HG02678 (cell line): Measurements from ENCODE around the gene WBP2NL.

Experiments
- ATAC-seq: cut with Tn5 transposase; IDR thresholded peaks from one replicate; pipeline ENCODE4 v1.9.1; 2021; ENCODE audit warnings: mild to moderate bottlenecking, moderate library complexity; ENCODE audit not compliant: unreplicated experiment

The WBP2NL gene

DNA sequence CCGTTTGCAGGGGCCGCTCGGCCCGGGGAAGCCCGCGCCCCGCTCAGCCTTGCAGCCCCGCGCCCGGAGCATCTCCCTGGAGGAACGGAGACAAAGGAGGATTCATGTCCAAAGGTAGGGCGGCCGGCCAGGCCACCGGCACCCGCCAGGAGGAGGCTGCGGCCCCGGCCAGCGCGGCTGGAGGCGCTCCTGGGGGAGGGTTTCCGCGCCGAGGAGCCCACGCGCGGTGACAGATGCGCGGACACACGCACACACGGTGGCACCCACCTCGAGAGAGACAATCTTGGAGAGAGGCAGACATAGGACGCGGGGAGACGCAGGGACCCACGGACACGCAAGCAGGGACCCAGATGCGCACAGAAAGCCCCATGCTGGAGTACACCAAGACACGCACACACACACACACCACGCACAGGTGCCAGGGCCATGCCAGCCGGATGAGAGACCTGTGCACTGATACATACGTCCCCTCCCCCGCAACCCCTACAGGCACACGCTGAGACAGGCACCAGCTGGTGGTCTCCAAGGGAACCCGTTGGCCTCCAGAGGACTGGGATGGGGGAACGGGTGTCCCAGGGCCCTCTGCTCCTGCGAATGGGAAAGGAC lies 21.5 kb upstream of the WBP2NL start:
- ATAC-seq, result no peak

DNA sequence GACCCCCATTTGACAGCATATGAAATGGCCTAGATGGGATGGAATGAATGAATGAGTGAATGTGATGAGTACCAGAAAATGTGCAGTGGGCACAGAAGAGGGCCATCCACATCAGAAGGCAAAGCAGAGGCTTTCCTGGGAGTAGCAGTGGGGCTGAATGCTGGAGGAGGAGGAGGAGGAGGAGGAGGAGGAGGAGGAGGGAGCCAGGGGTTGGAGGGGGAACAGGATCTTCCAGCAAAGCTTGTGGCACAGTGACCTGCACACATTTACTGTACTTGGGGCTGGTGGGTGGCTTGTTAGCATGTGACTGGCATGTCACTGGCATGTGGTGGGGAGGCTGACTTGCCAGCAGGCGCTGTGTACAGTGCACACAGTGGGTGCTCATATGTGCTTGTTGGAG lies 19.9 kb upstream of the WBP2NL start:
- no peak for ATAC-seq

DNA sequence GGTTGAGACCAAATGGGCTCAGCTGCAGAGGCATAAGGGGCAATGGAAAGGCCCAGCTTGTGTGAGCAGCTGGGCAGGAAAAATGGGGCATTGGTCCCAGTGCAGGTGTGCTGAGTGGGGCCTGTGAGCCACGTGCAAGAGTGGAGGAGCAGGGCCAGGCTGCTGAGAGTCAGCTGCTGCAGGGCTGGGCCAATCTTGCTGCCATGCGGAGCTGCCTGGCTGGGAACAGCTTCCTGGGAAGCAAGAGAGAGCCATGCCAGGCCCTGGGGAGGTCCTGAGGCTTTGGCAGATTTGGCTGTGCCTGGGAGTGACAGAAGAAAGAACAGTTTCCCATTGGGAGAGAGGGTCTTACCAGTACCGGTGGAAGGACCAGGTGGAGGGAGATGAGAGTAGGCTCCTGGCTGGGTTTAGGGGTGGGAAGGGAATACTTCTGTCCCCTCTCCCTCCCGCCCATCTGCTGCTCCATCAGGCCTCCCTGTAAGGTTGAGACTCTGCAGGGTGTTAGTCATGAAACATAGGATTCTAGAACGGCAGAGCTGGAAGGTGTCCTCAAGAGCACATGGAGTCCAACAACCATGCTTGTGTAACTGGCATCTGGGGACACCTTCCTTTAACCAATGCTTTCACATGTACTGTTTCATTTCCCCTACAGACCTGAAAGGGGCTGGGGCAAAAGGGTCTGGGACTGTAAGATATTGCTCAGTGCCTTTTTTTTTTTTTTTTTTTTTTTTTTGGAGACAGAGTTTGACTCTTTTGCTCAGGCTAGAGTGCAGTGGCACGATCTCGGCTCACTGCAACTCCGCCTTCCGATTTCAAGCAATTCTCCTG lies 19.0 kb upstream of the WBP2NL start:
- ATAC-seq, result no peak

DNA sequence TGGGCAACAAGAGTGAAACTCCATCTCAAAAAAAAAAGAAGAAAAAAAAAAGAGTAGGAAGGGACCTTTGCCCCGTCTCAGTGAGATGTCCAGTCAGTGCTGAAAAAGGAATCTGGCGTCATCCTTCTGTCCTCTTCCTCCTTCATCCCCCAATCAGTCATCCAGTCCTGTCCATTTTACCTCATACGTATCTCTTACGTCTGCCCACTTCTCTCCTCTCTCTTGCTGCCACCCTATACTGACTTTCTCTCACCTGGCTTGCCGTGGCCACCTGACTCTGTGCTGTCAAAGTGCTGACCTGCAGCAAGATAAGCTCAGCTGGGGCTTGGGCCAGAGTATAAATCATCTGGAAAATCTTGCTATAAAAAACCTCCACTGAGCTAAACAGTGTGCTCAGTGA lies 15.7 kb upstream of the WBP2NL start:
- ATAC-seq, result no peak

DNA sequence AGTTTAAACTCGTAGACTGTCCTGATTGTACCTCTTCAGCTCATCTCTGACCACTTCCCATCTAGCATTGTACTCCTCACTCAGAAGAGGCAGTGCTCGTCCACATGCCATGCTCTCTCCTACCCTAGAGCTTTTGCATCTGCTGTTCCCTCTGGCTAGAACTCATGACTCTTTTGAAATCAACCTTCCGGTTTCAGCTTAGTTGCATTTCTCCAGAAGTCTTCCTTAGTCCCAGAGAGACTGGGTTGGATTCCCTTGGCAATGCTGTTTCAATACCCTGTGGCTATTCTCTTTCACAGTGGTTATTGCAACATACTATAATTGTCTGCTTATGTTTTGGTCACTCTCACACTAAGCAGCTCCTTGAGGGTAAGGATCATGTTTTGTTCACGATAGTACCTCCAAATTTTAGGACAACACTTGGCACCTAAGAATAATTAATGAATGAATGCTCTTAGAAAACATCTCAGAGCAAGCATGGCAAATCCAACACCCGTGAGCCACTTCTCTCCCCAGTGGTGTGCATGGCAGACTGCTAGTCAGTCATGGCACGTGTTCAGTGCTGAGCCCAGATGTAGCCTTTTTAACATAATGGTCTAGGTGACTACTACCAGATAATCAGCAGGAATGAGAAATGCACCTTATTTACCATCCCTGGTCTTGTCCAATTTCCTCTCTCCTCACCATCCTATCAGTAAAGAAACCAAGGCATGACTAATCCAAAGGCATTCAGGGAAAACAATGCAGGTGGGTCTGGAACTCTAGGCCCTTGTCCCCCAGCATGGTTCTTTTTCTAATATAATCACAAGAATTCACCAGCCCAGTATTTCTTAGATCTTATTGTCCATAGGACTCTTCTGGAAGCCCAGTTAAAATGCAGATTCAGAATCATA lies 14.8 kb upstream of the WBP2NL start:
- ATAC-seq, result no peak

DNA sequence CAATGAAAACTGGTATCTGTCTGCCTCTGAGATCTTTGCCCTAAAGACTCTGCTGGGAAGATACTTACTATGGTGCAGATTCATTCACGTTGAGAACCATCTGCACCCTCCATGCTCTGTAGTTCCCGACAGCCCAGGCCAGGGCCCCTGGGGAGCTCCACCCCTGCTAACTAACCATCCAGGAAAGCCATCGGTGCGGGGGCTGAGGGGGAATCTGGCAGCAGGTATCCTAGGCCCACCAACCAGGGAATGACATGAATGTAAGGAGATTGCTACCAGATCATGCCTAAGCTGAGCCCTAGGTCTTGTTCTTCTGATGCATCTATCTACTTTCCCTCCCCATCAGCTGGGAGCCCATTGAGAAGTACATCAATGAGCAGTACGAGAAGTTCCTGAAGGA lies 11.3 kb upstream of the WBP2NL start:
- ATAC-seq, result no peak

DNA sequence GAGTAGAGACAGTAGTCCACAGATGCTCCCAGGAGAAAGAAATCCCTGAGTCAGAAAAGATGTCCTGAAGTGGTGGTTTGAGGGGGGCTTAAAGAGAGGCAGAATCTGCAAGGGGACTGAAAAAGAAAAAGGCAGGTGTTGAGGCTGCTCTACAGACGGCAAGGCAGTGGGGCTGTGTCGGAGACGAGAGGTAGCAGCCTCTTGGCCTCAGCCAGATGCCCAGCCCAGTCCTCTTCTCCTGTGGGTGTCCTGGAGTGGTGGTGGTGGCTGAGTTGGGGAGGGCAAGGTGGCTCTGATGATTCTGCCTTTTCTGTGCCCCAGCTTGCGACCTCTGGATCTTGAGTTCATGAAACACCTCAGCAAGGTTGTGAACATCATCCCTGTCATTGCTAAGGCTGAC lies 9.3 kb upstream of the WBP2NL start:
- no peak for ATAC-seq

DNA sequence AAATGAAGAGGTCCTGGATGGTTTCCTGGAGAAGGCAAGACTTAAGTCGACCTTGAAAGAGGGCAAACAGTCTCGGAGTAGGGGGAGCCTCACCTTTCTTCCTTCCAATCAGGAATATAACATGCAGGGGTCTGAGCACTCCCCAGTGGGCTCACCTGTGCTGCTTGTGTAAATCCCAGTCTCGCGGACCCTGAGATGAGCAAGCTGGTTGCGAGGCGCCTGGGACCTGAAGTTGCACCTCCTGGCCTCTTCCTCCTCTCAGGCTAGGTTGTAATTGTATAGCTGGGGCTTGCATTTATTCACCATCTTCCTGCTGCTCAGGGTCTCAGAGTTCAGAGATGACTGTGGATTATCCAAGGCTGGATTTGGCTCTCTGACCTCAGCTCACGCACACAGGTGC lies 7.5 kb upstream of the WBP2NL start:
- no peak for ATAC-seq

DNA sequence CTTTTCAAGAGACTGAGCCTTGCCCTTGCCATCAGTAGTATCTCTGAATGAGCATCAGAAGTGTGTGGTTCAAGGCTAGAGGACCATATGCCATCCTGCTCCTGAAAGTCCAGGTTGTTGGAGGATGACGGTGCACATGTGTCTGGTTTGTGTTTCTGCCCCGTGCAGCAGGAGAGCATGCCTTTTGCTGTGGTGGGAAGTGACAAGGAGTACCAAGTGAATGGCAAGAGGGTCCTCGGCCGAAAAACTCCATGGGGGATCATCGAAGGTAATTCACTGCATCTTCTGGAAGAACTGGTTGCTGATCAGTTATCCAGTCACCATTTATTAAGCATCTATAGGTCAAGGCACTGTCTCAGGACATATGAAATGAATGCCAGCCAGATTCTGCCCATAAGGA lies 6.1 kb upstream of the WBP2NL start:
- ATAC-seq, result no peak

DNA sequence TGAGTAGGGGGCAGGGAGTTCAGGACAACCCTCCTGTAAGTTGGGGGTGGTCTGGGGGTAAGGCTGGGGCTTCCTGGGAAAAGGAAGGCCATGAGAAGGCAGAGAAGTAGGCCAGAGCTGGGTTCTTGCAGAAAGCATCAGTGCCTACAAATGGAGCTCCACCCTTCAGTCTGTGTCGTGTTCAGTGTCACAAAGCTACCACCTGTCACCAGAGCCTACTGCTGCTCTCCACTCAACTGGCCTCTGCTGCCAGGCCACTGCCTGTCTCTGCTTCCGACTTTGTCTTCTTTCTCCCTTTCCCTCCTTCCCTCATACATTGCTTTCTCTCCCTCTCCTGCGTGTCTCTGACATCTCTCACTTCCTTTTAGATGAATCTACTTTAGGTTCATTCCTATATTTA lies 3.4 kb upstream of the WBP2NL start:
- no peak for ATAC-seq

DNA sequence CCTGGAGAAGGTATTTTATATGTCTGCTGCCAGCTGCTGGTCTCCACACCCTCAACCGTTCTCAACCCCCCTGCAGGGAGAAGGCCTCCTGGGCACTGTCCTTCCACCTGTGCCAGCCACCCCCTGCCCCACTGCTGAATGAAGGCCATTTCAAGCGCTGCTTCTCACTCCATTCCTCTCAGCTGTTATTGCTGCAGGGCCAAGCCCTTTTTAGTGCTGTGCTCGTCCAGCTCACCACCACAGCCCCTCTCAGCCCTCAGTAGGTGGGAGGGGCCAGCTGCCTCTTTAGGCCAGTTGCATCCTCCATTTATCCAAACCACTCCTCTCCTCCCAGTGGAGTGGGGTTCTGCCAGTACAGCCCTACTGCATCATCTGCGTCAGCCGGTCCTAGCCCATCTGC lies 1.8 kb upstream of the WBP2NL start:
- ATAC-seq, result no peak

DNA sequence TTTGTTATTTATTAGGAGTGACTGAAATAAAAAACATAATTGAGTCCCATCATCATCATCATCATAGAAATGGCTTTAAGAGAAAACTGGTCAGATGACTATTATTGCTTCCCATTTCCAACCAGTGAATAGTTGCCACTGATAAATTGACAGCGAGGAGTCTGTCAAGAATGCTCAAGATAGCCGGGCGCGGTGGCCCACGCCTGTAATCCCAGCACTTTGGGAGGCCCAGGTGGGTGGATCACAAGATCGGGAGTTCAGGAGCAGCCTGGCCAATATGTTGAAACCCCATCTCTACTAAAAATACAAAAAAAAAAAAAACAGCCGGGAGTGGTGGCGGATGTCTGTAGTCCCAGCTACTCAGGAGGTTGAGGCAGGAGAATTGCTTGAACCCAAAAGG lies 1.9 kb downstream of the WBP2NL start:
- ATAC-seq, result no peak

DNA sequence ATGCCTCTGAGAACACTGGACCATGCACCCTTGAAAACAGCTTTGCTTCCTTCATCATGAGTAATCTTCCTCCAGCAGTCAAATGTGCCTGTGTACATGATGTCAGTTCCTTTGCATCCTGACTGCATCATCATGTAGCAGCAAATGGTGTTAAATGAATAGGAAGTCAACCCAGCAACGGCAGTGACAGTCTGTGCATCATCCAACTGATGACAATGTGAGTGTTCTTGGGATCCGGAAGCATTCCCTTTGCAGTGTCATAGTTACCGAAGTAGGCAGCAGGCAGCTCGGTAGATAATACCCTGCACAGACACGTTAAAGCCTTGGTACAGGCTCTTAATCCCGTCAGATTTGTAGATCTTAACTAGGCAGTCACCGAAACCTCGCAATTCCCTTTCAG lies 2.5 kb downstream of the WBP2NL start:
- no peak for ATAC-seq

DNA sequence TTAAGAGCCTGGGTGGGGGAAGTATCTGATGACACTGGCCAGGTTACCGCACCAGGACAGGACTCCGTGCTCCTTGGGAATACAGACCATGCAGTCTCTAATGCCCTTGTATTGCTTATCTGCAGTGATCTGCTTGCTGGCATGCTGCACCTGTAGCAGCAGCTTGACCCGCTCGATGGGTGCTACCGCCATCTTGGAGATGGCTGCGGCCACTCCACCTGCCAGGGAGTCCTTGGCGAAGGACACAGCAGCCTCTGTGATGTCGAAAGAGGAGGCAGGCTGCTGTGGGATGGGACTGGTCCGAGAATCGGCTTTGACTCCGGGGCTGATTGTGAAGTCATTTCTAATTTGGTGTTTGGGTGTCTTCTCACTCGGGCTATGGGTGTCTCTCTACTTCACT lies 3.1 kb downstream of the WBP2NL start:
- no peak for ATAC-seq

DNA sequence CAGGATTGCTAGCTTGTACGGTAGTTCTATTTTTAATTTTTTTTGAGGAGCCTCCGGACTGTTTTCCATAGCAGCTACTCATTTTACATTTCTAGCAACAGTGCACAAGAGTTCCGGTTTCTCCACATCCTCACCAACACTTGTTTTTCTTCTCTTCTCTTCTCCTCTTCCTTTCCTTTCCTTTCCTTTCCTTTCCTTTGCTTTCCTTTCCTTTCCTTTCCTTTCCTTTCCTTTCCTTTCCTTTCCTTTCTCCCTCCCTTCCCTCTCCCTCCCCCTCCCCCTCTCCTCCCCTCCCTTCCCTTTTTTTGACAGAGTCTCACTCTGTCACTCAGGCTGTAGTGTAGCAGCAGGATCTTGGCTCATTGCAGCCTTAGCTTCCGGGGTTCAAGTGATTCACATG lies 9.3 kb downstream of the WBP2NL start:
- no peak for ATAC-seq

DNA sequence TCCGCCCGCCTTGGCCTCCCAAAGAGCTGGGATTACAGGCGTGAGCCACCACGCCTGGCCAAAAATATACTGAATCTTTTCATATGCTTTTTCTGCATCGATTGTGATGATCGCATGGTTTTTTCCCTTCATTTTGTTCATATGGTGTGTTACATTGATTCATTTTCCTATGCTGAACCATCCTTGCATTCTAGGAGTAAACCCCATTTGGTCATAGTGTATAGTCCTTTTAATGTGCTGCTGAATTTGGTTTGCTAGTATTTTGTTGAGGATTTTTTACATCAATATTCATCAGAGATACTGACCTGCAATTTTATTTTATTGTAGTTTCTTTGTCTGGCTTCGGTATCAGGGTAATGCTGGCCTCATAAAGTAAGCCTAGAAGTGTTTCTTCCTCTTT lies 12.2 kb downstream of the WBP2NL start:
- no peak for ATAC-seq

DNA sequence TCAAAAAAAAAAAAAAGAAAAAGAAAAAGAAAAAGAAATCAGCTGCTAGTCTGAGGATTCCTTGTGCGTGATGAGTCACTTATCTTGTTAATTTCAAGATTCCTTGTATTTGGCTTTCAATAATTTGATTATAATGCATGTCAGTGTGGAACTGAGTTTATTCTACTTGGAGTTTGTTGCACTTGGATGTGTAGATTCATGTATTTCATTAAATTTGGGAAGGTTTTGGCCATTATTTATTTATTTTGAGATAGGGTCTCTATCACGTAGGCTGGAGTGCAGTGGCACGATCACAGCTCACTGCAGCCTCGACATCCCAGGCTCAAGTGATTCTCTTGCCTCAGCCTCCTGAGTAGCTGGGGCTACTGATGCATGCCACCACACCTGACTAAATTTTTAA lies 14.8 kb downstream of the WBP2NL start:
- ATAC-seq, result no peak

DNA sequence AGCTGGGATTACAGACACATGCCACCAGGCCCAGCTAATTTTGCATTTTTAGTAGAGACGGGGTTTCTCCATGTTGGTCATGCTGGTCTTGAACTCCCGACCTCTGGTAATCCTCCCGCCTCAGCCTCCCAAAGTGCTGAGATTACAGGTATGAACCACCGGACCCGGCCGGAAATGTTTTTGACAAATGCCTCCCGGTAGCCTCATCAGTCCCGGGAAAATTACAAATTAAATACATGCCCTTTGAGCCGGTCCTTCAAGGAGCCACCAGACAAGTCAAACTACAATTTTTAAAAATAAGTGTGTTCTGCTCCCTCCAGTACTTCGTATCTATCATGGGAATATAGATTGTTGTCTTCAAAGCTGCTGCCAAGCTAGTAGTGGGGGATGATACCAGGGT lies 17.5 kb downstream of the WBP2NL start:
- no peak for ATAC-seq

DNA sequence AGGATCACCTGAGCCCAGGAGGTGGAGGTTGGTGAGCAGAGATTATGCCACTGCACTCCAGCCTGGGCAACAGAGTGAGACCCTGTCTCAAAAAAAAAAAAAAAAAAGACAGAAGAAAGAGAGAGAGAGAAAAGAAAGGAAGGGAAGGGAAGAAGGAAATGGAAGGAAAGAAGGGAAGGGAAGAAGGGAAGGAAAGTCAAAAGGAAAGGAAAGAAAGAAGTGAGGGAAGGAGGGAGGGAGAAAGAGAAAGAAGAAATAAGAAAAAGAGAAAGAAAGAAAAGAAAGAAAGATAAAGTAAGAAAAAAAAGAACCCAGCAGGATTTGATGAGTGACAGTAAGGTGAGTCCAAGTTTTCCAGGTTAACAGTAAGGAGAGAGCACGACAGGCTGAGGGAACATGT lies 19.6 kb downstream of the WBP2NL start:
- no peak for ATAC-seq

DNA sequence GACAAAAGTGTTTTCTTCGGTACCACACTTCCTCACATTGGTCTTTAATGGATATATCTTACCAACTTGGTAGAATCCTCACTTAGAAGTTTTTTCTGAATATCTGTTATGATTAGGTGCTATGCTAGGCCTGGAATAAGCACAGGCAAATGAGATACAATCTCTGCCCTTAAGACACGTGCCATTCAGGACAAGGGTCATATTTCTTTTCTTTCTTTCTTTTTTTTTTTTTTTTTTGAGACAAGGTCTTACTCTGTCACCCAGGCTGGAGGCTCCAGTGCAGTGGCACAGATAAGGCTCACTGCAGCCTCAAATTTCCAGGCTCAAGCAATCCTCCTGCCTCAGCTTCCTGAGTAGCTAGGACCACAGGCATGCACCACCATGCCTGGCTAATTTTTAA lies 23.0 kb downstream of the WBP2NL start:
- ATAC-seq, result no peak

DNA sequence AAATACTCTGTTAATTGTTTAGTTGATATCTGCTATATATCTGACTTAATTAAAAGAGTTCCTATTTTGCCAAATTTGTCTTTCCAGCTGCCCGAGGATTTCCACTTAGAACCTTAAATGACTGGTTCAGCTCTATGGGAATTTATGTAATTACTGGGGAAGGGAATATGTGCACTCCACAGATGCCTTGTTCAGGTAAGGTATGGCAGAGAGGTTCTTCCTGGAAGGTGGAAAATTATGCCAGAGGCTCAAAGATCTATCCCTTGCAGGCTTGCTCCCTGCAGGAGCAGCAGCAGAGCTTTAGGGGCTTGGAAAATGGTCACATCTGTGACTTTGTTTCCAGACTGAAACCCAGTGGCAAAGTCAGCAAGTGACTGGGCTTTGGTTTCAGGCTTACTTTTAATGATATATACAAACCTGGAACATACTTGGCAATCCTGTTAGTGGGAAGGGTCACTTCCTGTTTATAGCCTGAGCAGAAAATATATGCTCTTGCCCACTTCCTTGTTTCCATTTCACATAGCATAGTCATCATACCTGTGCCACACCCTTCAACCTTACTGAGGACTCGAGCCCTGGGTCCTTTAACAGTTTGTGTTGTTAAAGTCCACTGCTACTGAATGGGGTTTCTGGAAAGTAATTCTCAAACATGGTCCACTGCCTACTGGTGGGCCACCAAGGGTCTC lies 23.7 kb downstream of the WBP2NL start:
- ATAC-seq, result no peak
